Dendritic cell treated with granulocyte-macrophage colony-stimulating factor and Interleukin-4, amounts not matched to agents 40 ng/mL and 50 ng/mL, for 4 days (primary cell): ENCODE data around the gene CDH12.
"Not testable (repeated sequence)": the region's sequence is repeated elsewhere in the genome, so short reads cannot be mapped to it uniquely, and the experiment has no call there.

Experiments
- H3K27ac Mint-ChIP-seq: one replicate; pipeline ENCODE4 v1.8.0; 2022; ENCODE audit warnings: mild to moderate bottlenecking, mixed read lengths
- H3K27me3 Mint-ChIP-seq: one replicate; pipeline ENCODE4 v1.8.0; 2022; ENCODE audit warnings: mild to moderate bottlenecking, mixed read lengths
- H3K36me3 Mint-ChIP-seq: one replicate; pipeline ENCODE4 v1.8.0; 2022; ENCODE audit warnings: low read depth, mixed read lengths
- H3K4me1 Mint-ChIP-seq: one replicate; pipeline ENCODE4 v1.8.0; 2022; ENCODE audit warnings: low read depth, mixed read lengths
- H3K4me3 Mint-ChIP-seq: one replicate; pipeline ENCODE4 v1.8.0; 2022; ENCODE audit warnings: mild to moderate bottlenecking, moderate library complexity, mixed read lengths
- H3K9me3 Mint-ChIP-seq: one replicate; pipeline ENCODE4 v1.8.0; 2022; ENCODE audit warnings: mixed read lengths
- intact Hi-C: fragments of 100-400 bp; cut with micrococcal nuclease; formaldehyde crosslinking; loops from one replicate; pipeline ENCODE4 v1.15.0; 2022

CDH12 gene

GRCh38 chr5:22852807-22853660 lies at the start of gene CDH12:
Gene CDH12, minus strand, starts transcription at chr5:22853344.
- no peaks in the 10 kb centered on the region for H3K4me1 Mint-ChIP-seq
- H3K9me3 Mint-ChIP-seq, result no peaks in the 10 kb centered on the region
- H3K36me3 Mint-ChIP-seq, result no peaks in the 10 kb centered on the region
- intact Hi-C loops, result no loop called here
- H3K27ac Mint-ChIP-seq, result no peak within 1 kb of the TSS
- H3K4me3 Mint-ChIP-seq, result no peak within 1 kb of the TSS
- peaks cover 9% of the 10 kb centered on the region for H3K27me3 Mint-ChIP-seq

GRCh38 chr5:22901885-22902284 lies 48.7 kb upstream of the CDH12 start:
- Mint-ChIP-seq H3K27me3 (no peaks in the 10 kb centered on the region), H3K4me3 (no peak overlapping the region)
- intact Hi-C loops, result loop anchor here (10.0 kb wide), 1 partner anchor 83 kb away; no protein-coding TSS in a partner anchor

GRCh38 chr5:22900801-22901310 lies 47.7 kb upstream of the CDH12 start:
- intact Hi-C loops, result loop anchor here (10.0 kb wide), 1 partner anchor 84 kb away; no protein-coding TSS in a partner anchor
- H3K27me3 Mint-ChIP-seq, result no peaks in the 10 kb centered on the region
- no peaks in the 10 kb centered on the region for H3K4me1 Mint-ChIP-seq
- H3K9me3 Mint-ChIP-seq, result no peaks in the 10 kb centered on the region
- no peak overlapping the region for H3K4me3 Mint-ChIP-seq
- H3K36me3 Mint-ChIP-seq, result no peaks in the 10 kb centered on the region
- H3K27ac Mint-ChIP-seq, result no peak overlapping the region

More at GRCh38 chr5:22901885-22902284, 48.7 kb upstream of the CDH12 start:
- no peaks in the 10 kb centered on the region for H3K36me3 Mint-ChIP-seq
- no peaks in the 10 kb centered on the region for H3K4me1 Mint-ChIP-seq
- no peak overlapping the region for H3K27ac Mint-ChIP-seq
- no peaks in the 10 kb centered on the region for H3K9me3 Mint-ChIP-seq

GRCh38 chr5:22899341-22899740 lies 46.2 kb upstream of the CDH12 start:
- H3K27me3 Mint-ChIP-seq, result no peaks in the 10 kb centered on the region
- H3K9me3 Mint-ChIP-seq, result no peaks in the 10 kb centered on the region
- H3K4me3 Mint-ChIP-seq, result no peak overlapping the region
- H3K4me1 Mint-ChIP-seq, result no peaks in the 10 kb centered on the region
- no peaks in the 10 kb centered on the region for H3K36me3 Mint-ChIP-seq
- intact Hi-C loops, result no loop called here
- no peak overlapping the region for H3K27ac Mint-ChIP-seq

GRCh38 chr5:22896152-22896551 lies 43.0 kb upstream of the CDH12 start:
- no peaks in the 10 kb centered on the region for H3K36me3 Mint-ChIP-seq

GRCh38 chr5:22892441-22892840 lies 39.3 kb upstream of the CDH12 start:
- Mint-ChIP-seq H3K27ac (no peak overlapping the region), H3K4me3 (no peak overlapping the region), H3K36me3 (no peaks in the 10 kb centered on the region), H3K4me1 (no peaks in the 10 kb centered on the region), H3K27me3 (no peaks in the 10 kb centered on the region), H3K9me3 (no peaks in the 10 kb centered on the region)
- intact Hi-C loops, result no loop called here

More at GRCh38 chr5:22896152-22896551, 43.0 kb upstream of the CDH12 start:
- H3K9me3 Mint-ChIP-seq, result no peaks in the 10 kb centered on the region
- no peaks in the 10 kb centered on the region for H3K4me1 Mint-ChIP-seq
- intact Hi-C loops, result no loop called here
- H3K27me3 Mint-ChIP-seq, result no peaks in the 10 kb centered on the region
- no peak overlapping the region for H3K27ac Mint-ChIP-seq
- H3K4me3 Mint-ChIP-seq, result no peak overlapping the region

- intact Hi-C loops, result no loop called here
- Mint-ChIP-seq H3K4me1 (no peaks in the 10 kb centered on the region), H3K9me3 (no peaks in the 10 kb centered on the region), H3K36me3 (no peaks in the 10 kb centered on the region), H3K27ac (no peak overlapping the region), H3K4me3 (no peak overlapping the region), H3K27me3 (no peaks in the 10 kb centered on the region)
These were observed 36.6 kb upstream of the CDH12 start for GRCh38 chr5:22889720-22890119.

GRCh38 chr5:22887566-22887965 lies 34.4 kb upstream of the CDH12 start:
- intact Hi-C loops, result no loop called here
- no peak overlapping the region for H3K27ac Mint-ChIP-seq
- H3K4me1 Mint-ChIP-seq, result no peaks in the 10 kb centered on the region
- no peak overlapping the region for H3K4me3 Mint-ChIP-seq
- no peaks in the 10 kb centered on the region for H3K9me3 Mint-ChIP-seq
- H3K27me3 Mint-ChIP-seq, result no peaks in the 10 kb centered on the region
- H3K36me3 Mint-ChIP-seq, result no peaks in the 10 kb centered on the region

- intact Hi-C loops, H3K27ac Mint-ChIP-seq, H3K4me1 Mint-ChIP-seq, H3K9me3 Mint-ChIP-seq, H3K27me3 Mint-ChIP-seq, H3K4me3 Mint-ChIP-seq, H3K36me3 Mint-ChIP-seq: not testable (repeated sequence)
These were observed 5.8 kb upstream of the CDH12 start for GRCh38 chr5:22858911-22859310.

GRCh38 chr5:22855824-22856223 lies 2.7 kb upstream of the CDH12 start:
- Mint-ChIP-seq H3K27ac (no peak overlapping the region), H3K36me3 (no peaks in the 10 kb centered on the region), H3K4me1 (no peaks in the 10 kb centered on the region), H3K4me3 (no peak overlapping the region), H3K9me3 (no peaks in the 10 kb centered on the region), H3K27me3 (peaks cover 9% of the 10 kb centered on the region)
- intact Hi-C loops, result no loop called here

GRCh38 chr5:22850981-22851380 lies 2.2 kb downstream of the CDH12 start:
- H3K4me1 Mint-ChIP-seq, result no peaks in the 10 kb centered on the region
- H3K27me3 Mint-ChIP-seq, result peaks cover 9% of the 10 kb centered on the region
- H3K9me3 Mint-ChIP-seq, result no peaks in the 10 kb centered on the region
- H3K36me3 Mint-ChIP-seq, result no peaks in the 10 kb centered on the region
- no peak overlapping the region for H3K27ac Mint-ChIP-seq
- intact Hi-C loops, result no loop called here
- H3K4me3 Mint-ChIP-seq, result no peak overlapping the region

- intact Hi-C loops, result no loop called here
- Mint-ChIP-seq H3K4me1 (no peaks in the 10 kb centered on the region), H3K27ac (no peak overlapping the region), H3K36me3 (no peaks in the 10 kb centered on the region), H3K27me3 (no peaks in the 10 kb centered on the region), H3K4me3 (no peak overlapping the region), H3K9me3 (no peaks in the 10 kb centered on the region)
These were observed 6.5 kb downstream of the CDH12 start for GRCh38 chr5:22846693-22847092.

- intact Hi-C loops, result no loop called here
- no peaks in the 10 kb centered on the region for H3K4me1 Mint-ChIP-seq
- H3K27me3 Mint-ChIP-seq, result no peaks in the 10 kb centered on the region
- H3K4me3 Mint-ChIP-seq, result no peak overlapping the region
- no peaks in the 10 kb centered on the region for H3K36me3 Mint-ChIP-seq
- no peaks in the 10 kb centered on the region for H3K9me3 Mint-ChIP-seq
- H3K27ac Mint-ChIP-seq, result no peak overlapping the region
These were observed 8.5 kb downstream of the CDH12 start for GRCh38 chr5:22844636-22845035.

GRCh38 chr5:22844155-22844554 lies 9.0 kb downstream of the CDH12 start:
- Mint-ChIP-seq H3K4me1 (no peaks in the 10 kb centered on the region), H3K27ac (no peak overlapping the region), H3K4me3 (no peak overlapping the region), H3K27me3 (no peaks in the 10 kb centered on the region), H3K9me3 (no peaks in the 10 kb centered on the region), H3K36me3 (no peaks in the 10 kb centered on the region)
- intact Hi-C loops, result no loop called here

- H3K36me3 Mint-ChIP-seq, result no peaks in the 10 kb centered on the region
- intact Hi-C loops, result no loop called here
- no peaks in the 10 kb centered on the region for H3K9me3 Mint-ChIP-seq
- H3K4me3 Mint-ChIP-seq, result no peak overlapping the region
- no peaks in the 10 kb centered on the region for H3K4me1 Mint-ChIP-seq
- H3K27ac Mint-ChIP-seq, result no peak overlapping the region
- H3K27me3 Mint-ChIP-seq, result no peaks in the 10 kb centered on the region
These were observed 10.6 kb downstream of the CDH12 start for GRCh38 chr5:22842574-22842973.
